Adipocyte (in vitro differentiated cells): ENCODE results near the gene SLTM.
A peak's percentile ranks its signal among the peaks of the same experiment; 100 is the strongest.
"Not testable (repeated sequence)": the region's sequence is repeated elsewhere in the genome, so short reads cannot be mapped to it uniquely, and the experiment has no call there.

Experiments used
- DNase-seq: peaks from one replicate; pipeline ENCODE4 v3.0.0-alpha.2; 2015; ENCODE audit warnings: low read depth
- H3K27me3 ChIP-seq: replicated peaks from 2 replicates; pipeline ENCODE4 v1.7.0; 2013; ENCODE audit warnings: mild to moderate bottlenecking, low read length, moderate library complexity; ENCODE audit not compliant: control insufficient read depth, insufficient read depth
- H3K36me3 ChIP-seq: 2 replicates; pipeline ENCODE4 v1.7.0; 2013; ENCODE audit warnings: low read length, mild to moderate bottlenecking, moderate library complexity; ENCODE audit not compliant: control insufficient read depth, insufficient read depth, severe bottlenecking
- H3K4me1 ChIP-seq: 2 replicates; pipeline ENCODE4 v1.7.0; 2013; ENCODE audit warnings: mild to moderate bottlenecking, low read length, moderate library complexity; ENCODE audit not compliant: control insufficient read depth, insufficient read depth
- H3K4me3 ChIP-seq: 2 replicates; pipeline ENCODE4 v1.7.0; 2013; ENCODE audit warnings: mild to moderate bottlenecking, low read length, moderate library complexity
- H3K9ac ChIP-seq: 2 replicates; pipeline ENCODE4 v1.7.0; 2013; ENCODE audit warnings: mild to moderate bottlenecking, low read length, moderate library complexity
- H3K9me3 ChIP-seq: 2 replicates; pipeline ENCODE4 v1.7.0; 2013; ENCODE audit warnings: mild to moderate bottlenecking, low read length, moderate library complexity; ENCODE audit not compliant: control insufficient read depth

Gene SLTM

GRCh38 chr15:58924327-58924726 is 9.2 kb downstream of the SLTM start:
- DNase-seq = peak; percentile 82

GRCh38 chr15:58923696-58924300 is 9.7 kb downstream of the SLTM start:
- H3K36me3 ChIP-seq = peaks cover 52% of the 10 kb centered on the region
- DNase-seq = no peak
- peaks cover 52% of the 10 kb centered on the region for H3K4me1 ChIP-seq
- H3K9ac ChIP-seq = peak overlapping the region; percentile 86
- H3K27me3 ChIP-seq = no peaks in the 10 kb centered on the region
- H3K9me3 ChIP-seq = no peaks in the 10 kb centered on the region
- peak overlapping the region; percentile 72 for H3K4me3 ChIP-seq

More at GRCh38 chr15:58924327-58924726, 9.2 kb downstream of the SLTM start:
- Histone ChIP-seq H3K9me3 (no peaks in the 10 kb centered on the region), H3K9ac (peak overlapping the region; percentile 86), H3K4me3 (peak overlapping the region; percentile 72), H3K4me1 (peaks cover 52% of the 10 kb centered on the region), H3K27me3 (no peaks in the 10 kb centered on the region), H3K36me3 (peaks cover 54% of the 10 kb centered on the region)

GRCh38 chr15:58923284-58923683 is 10.2 kb downstream of the SLTM start:
- H3K9ac ChIP-seq = peak overlapping the region; percentile 86
- H3K27me3 ChIP-seq = no peaks in the 10 kb centered on the region
- H3K36me3 ChIP-seq = peaks cover 47% of the 10 kb centered on the region
- no peaks in the 10 kb centered on the region for H3K9me3 ChIP-seq
- H3K4me1 ChIP-seq = peaks cover 55% of the 10 kb centered on the region
- DNase-seq = no peak
- H3K4me3 ChIP-seq = peak overlapping the region; percentile 57

GRCh38 chr15:58921267-58921790 is 12.2 kb downstream of the SLTM start:
- H3K9ac ChIP-seq = peak overlapping the region; percentile 10
- H3K36me3 ChIP-seq = peaks cover 39% of the 10 kb centered on the region
- no peak overlapping the region for H3K4me3 ChIP-seq
- H3K27me3 ChIP-seq = no peaks in the 10 kb centered on the region
- DNase-seq = no peak
- no peaks in the 10 kb centered on the region for H3K9me3 ChIP-seq
- H3K4me1 ChIP-seq = peaks cover 58% of the 10 kb centered on the region

- H3K36me3 ChIP-seq = peaks cover 38% of the 10 kb centered on the region
- H3K9ac ChIP-seq, H3K9me3 ChIP-seq, H3K4me3 ChIP-seq, H3K27me3 ChIP-seq, DNase-seq: not testable (repeated sequence)
- peaks cover 51% of the 10 kb centered on the region for H3K4me1 ChIP-seq
Measured at GRCh38 chr15:58920447-58920846, 13.0 kb downstream of the SLTM start.

GRCh38 chr15:58919232-58919631 is 14.2 kb downstream of the SLTM start:
- H3K36me3 ChIP-seq = peaks cover 48% of the 10 kb centered on the region
- no peaks in the 10 kb centered on the region for H3K27me3 ChIP-seq
- peaks cover 45% of the 10 kb centered on the region for H3K4me1 ChIP-seq
- H3K4me3 ChIP-seq = no peak overlapping the region
- H3K9me3 ChIP-seq = no peaks in the 10 kb centered on the region
- no peak for DNase-seq
- no peak overlapping the region for H3K9ac ChIP-seq

GRCh38 chr15:58918239-58918638 is 15.2 kb downstream of the SLTM start:
- no peaks in the 10 kb centered on the region for H3K9me3 ChIP-seq
- H3K9ac ChIP-seq = no peak overlapping the region
- H3K4me3 ChIP-seq = no peak overlapping the region
- peaks cover 58% of the 10 kb centered on the region for H3K36me3 ChIP-seq
- no peaks in the 10 kb centered on the region for H3K27me3 ChIP-seq
- no peak for DNase-seq
- peaks cover 40% of the 10 kb centered on the region for H3K4me1 ChIP-seq

- not testable (repeated sequence) for H3K9ac ChIP-seq, H3K27me3 ChIP-seq, H3K4me3 ChIP-seq, H3K9me3 ChIP-seq, DNase-seq
- Histone ChIP-seq H3K4me1 (peaks cover 35% of the 10 kb centered on the region), H3K36me3 (peaks cover 60% of the 10 kb centered on the region)
Measured at GRCh38 chr15:58917613-58918129, 15.8 kb downstream of the SLTM start.

- H3K36me3 ChIP-seq = peaks cover 67% of the 10 kb centered on the region
- no peak overlapping the region for H3K4me3 ChIP-seq
- no peaks in the 10 kb centered on the region for H3K9me3 ChIP-seq
- H3K9ac ChIP-seq = no peak overlapping the region
- peaks cover 32% of the 10 kb centered on the region for H3K4me1 ChIP-seq
- no peaks in the 10 kb centered on the region for H3K27me3 ChIP-seq
- no peak for DNase-seq
Measured at GRCh38 chr15:58916962-58917361, 16.5 kb downstream of the SLTM start.

GRCh38 chr15:58910456-58910855 is 23.0 kb downstream of the SLTM start:
- Histone ChIP-seq H3K4me1 (peaks cover 7% of the 10 kb centered on the region), H3K9ac (no peak overlapping the region), H3K36me3 (peaks cover 94% of the 10 kb centered on the region), H3K4me3 (no peak overlapping the region), H3K9me3 (no peaks in the 10 kb centered on the region), H3K27me3 (no peaks in the 10 kb centered on the region)
- DNase-seq = no peak

- no peaks in the 10 kb centered on the region for H3K27me3 ChIP-seq
- no peak overlapping the region for H3K9ac ChIP-seq
- peaks cover 94% of the 10 kb centered on the region for H3K36me3 ChIP-seq
- DNase-seq = peak; percentile 39
- no peaks in the 10 kb centered on the region for H3K9me3 ChIP-seq
- H3K4me1 ChIP-seq = peaks cover 6% of the 10 kb centered on the region
- no peak overlapping the region for H3K4me3 ChIP-seq
Measured at GRCh38 chr15:58909616-58910015, 23.9 kb downstream of the SLTM start.
